Progenitor cell of endocrine pancreas (in vitro differentiated cells): ENCODE results near the gene PPARA. TPM values are rescaled to one million over a fixed set of nuclear protein-coding genes. Genes with fewer than 3 reads are reported as not detected.

ENCODE experiments used
- DNase-seq: peaks from one replicate; pipeline ENCODE4 v3.0.0; 2021; ENCODE audit warnings: low spot score; ENCODE audit not compliant: unreplicated experiment
- H3K27ac Mint-ChIP-seq: 2 replicates; pipeline ENCODE4 v1.8.0; 2021; ENCODE audit warnings: mild to moderate bottlenecking, moderate library complexity, mixed read lengths
- H3K27me3 Mint-ChIP-seq: 2 replicates; pipeline ENCODE4 v1.8.0; 2021; ENCODE audit warnings: mixed read lengths
- H3K36me3 Mint-ChIP-seq: 2 replicates; pipeline ENCODE4 v1.8.0; 2022; ENCODE audit warnings: mixed read lengths; ENCODE audit not compliant: insufficient read depth
- H3K4me1 Mint-ChIP-seq: 2 replicates; pipeline ENCODE4 v1.8.0; 2021; ENCODE audit warnings: low read depth, mixed read lengths
- H3K4me3 Mint-ChIP-seq: 2 replicates; pipeline ENCODE4 v1.8.0; 2021; ENCODE audit warnings: low read depth, mild to moderate bottlenecking, moderate library complexity, mixed read lengths
- H3K9me3 Mint-ChIP-seq: 2 replicates; pipeline ENCODE4 v1.8.0; 2021; ENCODE audit warnings: low read depth, mixed read lengths
- total RNA-seq: library from RNA; stranded (reverse); gene quantifications from 2 replicates; pipeline ENCODE4 v1.2.1, GENCODE V29; 2021
- TF ChIP-seq, protein P1 (sequence below): fragments of 200-600 bp; sonication (generic); IDR thresholded peaks from one replicate; pipeline ENCODE4 v1.5.0; 2021; ENCODE audit warnings: antibody characterized with exemption, mild to moderate bottlenecking; ENCODE audit not compliant: unreplicated experiment

PPARA gene
- total RNA-seq, 1 donor from 2014 or later = 33.5 TPM

DNA sequence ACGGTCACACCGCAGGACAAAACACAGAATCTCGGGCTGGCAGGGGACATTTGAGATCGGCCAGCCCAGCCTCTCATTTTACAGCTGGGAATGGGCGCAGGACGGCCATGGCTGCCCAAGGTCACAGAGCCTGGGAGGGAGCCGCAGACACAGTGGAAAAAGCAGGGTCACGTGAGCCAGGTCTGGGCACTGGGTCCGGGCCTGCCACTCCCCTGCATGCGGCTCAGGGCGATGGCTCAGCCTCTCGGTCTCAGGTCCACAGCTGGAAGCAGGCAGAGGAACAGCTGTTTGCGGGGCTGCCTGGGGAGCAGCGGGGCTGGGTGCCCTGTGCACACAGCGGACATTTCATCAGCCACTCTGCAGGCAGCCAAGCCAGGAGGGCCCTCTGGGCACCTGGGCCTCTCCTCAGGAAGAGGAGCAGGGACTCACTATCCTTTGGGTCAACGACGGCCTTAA lies 10.4 kb upstream of the PPARA start:
- Mint-ChIP-seq H3K27ac (no peak overlapping the region), H3K9me3 (no peaks in the 10 kb centered on the region), H3K36me3 (no peaks in the 10 kb centered on the region), H3K4me1 (peaks cover 1% of the 10 kb centered on the region), H3K4me3 (no peak overlapping the region), H3K27me3 (peaks cover 14% of the 10 kb centered on the region)
- TF ChIP-seq, protein P1, sequence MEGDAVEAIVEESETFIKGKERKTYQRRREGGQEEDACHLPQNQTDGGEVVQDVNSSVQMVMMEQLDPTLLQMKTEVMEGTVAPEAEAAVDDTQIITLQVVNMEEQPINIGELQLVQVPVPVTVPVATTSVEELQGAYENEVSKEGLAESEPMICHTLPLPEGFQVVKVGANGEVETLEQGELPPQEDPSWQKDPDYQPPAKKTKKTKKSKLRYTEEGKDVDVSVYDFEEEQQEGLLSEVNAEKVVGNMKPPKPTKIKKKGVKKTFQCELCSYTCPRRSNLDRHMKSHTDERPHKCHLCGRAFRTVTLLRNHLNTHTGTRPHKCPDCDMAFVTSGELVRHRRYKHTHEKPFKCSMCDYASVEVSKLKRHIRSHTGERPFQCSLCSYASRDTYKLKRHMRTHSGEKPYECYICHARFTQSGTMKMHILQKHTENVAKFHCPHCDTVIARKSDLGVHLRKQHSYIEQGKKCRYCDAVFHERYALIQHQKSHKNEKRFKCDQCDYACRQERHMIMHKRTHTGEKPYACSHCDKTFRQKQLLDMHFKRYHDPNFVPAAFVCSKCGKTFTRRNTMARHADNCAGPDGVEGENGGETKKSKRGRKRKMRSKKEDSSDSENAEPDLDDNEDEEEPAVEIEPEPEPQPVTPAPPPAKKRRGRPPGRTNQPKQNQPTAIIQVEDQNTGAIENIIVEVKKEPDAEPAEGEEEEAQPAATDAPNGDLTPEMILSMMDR = no peak
- DNase-seq = no peak

DNA sequence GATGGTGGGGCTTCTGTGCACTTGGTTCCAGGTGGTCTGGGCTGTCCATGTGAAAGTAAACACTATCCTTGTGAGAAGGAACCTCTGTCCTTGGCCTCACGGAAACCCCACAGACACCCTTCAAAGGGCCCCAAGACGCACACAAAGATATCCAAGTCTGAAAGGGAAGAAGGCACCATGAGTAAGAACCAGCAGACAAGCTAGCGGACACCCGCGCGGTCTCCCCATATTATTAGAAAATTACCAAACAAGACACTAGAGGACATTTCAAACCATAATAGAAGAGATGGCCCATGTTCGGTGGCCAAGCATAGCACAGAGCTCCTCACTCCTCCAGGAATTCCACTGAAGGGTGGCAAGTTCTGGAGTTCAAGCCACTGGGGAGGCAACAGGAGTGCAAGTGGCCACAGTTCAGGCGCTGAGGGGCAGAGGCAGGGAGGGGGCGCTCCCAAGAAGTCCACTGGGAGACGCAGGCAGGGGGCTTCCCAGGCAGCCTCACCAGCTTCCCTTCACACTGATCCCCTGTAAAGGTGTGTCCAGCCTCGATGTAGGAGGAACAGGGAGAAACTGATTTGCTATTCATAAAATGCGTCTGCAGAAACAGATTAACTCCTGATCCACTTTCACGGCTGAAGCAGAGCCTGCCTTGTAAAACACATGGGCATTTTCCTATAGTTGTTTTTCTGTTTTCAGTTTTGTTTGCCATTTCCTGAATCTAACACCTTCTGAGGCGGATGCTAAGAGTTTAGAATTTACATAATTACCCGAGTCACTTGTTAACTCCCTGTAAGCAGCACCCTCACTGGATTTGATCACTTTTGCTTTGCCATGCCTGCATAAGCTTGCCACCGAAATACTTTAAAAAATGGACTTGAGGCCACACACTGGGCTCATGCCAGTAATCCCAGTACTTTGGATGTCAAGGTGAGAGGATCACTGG lies 9.1 kb upstream of the PPARA start:
- DNase-seq = no peak
- Mint-ChIP-seq H3K27ac (no peak overlapping the region), H3K27me3 (peaks cover 23% of the 10 kb centered on the region), H3K4me1 (peaks cover 1% of the 10 kb centered on the region), H3K4me3 (no peak overlapping the region), H3K9me3 (no peaks in the 10 kb centered on the region), H3K36me3 (no peaks in the 10 kb centered on the region)
- TF ChIP-seq, protein P1 = no peak

DNA sequence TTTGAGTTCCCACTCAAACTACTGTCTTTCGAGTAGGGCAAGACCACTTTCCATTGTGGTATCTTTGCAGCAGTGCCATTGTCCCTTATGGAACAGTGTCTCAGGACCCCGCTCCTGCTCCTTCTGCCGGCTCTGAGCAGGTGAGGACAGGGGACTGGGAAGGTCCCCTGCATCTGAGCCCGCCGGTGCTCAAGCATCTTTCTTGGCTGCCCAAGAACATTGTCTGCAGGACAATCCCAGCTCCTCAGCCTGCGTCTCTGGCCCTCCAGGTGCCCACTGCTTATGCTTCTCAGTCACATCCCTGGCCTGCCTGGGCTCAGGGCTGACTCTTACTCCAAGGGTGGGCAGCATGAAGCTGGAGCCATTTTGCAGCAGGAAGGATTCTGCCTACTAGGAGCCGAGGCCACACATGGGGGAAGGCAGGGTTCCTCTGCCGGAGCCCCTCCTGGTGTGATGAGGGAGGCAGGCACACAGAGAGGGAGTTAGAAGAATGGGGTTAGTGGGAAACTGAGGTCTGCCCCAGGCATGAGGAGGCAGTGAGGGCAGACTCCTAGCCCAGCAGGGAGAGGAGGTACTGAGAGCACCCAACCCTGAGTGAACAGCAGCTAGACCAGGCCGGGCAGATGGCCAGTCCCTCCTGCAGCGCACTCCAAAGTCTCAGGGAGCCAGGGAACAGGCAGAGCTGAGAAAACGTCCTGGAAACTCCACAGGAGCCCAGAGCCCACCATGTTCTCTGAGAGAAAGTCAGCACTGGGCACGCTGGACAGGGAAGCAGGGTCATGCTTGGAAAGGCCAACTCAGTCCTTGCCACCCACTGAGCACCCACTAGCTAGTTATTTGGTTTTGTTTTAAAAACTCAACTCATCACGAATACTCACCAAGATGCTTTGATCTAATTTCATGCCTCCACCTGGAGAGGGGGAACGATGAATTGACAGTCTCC lies 7.5 kb upstream of the PPARA start:
- H3K36me3 Mint-ChIP-seq = no peaks in the 10 kb centered on the region
- H3K9me3 Mint-ChIP-seq = no peaks in the 10 kb centered on the region
- H3K27me3 Mint-ChIP-seq = peaks cover 38% of the 10 kb centered on the region
- no peak overlapping the region for H3K4me3 Mint-ChIP-seq
- DNase-seq = no peak
- no peak overlapping the region for H3K27ac Mint-ChIP-seq
- TF ChIP-seq, protein P1 = no peak
- peaks cover 1% of the 10 kb centered on the region for H3K4me1 Mint-ChIP-seq

DNA sequence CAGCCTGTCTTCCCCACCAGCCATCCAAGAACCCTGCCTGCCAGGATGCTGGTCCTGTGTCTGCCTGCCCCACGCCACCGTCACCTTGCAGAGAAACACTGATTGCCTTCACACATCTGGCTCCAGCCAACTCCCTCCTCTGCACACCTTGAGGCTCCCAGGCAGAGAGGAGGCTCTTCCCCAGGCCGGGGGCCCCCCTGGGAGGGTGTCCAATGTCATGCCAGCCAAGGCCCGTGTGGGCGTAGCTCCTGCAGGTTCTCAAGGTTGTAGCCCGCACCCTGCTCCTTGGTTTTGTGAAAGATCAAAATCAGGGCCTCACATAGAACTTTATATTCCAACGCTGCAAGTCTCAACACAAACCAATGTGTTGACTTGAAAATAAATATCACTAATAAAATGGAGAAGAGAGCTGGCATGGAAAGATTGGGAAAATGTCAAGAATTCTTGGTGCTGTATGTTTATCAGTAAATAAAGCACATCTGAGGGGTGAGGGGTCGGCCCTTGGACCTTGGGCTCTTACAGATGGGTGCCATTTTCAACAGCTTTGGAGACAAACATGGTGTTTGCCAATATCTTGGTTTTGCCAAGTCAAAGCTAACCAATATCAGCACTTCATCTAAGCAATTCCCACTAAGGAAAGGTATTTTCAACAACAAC lies 6.7 kb upstream of the PPARA start:
- DNase-seq = no peak
- H3K4me1 Mint-ChIP-seq = peaks cover 1% of the 10 kb centered on the region

More for the DNA sequence above, 6.7 kb upstream of the PPARA start:
- Mint-ChIP-seq H3K27ac (no peak overlapping the region), H3K9me3 (no peaks in the 10 kb centered on the region), H3K36me3 (no peaks in the 10 kb centered on the region), H3K27me3 (peaks cover 46% of the 10 kb centered on the region), H3K4me3 (no peak overlapping the region)
- TF ChIP-seq, protein P1 = no peak
